Fibroblast of pulmonary artery (primary cell): ENCODE data around the gene TMEM184B.
A peak's percentile ranks its signal among the peaks of the same experiment; 100 is the strongest.

Experiments used
- DNase-seq: peaks from one replicate; pipeline ENCODE4 v3.0.0-alpha.2; 2010; ENCODE audit warnings: low read depth
- H3K4me3 ChIP-seq: replicated peaks from 2 replicates; pipeline ENCODE4 v1.5.1; 2011; ENCODE audit warnings: low read depth, mild to moderate bottlenecking, control low read depth, low read length, moderate library complexity
- TF ChIP-seq, protein P1 (sequence below): IDR thresholded peaks from 2 replicates; pipeline ENCODE4 v1.5.1; 2011; ENCODE audit warnings: mild to moderate bottlenecking, control low read depth, low read length, inconsistent platforms; ENCODE audit errors: missing control alignments

Gene TMEM184B

DNA sequence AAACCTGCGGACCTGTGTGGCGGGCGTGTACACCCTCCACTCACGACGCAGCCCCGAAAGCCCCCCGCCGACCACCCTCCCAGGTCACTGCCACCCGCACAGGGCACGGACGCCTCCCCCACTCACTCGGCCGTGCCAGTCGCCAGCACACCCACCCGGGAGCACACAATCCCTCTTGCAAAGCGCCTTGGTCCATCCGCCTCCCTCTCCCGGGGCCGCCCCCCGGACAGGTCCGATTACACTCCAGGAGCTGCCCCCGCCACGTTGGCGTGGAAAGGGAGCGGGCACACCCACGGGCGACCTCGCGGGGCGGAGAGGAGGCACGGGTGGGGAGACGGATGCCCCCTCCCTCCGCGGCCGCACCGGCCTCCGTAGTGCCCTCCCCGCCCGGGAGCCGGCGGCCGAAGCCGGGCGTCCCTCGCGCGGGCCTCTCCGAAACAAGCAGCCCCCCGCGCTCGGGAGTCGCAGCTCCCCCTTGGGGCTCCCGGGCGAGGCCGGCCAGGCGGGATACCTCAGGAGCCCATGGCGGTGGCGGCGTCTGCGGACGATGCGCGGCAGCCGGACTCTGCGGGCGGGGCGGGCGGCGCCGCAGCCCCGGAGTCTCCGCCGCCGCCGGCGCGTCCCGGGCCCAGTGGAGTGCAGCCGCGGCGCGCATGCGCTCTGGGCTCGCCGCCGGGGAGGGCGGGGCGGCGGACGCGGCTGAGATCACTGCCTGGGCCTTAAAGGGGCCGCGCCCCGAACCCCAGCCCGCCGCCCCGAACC, at the start of gene TMEM184B:
TSS of gene TMEM184B (minus strand) at position 638 of the 762 bp plus-strand sequence. CDS start 25,049 bp downstream, outside the sequence.
- peak; percentile 73 for DNase-seq
- TF ChIP-seq, protein P1, sequence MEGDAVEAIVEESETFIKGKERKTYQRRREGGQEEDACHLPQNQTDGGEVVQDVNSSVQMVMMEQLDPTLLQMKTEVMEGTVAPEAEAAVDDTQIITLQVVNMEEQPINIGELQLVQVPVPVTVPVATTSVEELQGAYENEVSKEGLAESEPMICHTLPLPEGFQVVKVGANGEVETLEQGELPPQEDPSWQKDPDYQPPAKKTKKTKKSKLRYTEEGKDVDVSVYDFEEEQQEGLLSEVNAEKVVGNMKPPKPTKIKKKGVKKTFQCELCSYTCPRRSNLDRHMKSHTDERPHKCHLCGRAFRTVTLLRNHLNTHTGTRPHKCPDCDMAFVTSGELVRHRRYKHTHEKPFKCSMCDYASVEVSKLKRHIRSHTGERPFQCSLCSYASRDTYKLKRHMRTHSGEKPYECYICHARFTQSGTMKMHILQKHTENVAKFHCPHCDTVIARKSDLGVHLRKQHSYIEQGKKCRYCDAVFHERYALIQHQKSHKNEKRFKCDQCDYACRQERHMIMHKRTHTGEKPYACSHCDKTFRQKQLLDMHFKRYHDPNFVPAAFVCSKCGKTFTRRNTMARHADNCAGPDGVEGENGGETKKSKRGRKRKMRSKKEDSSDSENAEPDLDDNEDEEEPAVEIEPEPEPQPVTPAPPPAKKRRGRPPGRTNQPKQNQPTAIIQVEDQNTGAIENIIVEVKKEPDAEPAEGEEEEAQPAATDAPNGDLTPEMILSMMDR, result no peak
- H3K4me3 ChIP-seq, result peak within 1 kb of the TSS; percentile 89

DNA sequence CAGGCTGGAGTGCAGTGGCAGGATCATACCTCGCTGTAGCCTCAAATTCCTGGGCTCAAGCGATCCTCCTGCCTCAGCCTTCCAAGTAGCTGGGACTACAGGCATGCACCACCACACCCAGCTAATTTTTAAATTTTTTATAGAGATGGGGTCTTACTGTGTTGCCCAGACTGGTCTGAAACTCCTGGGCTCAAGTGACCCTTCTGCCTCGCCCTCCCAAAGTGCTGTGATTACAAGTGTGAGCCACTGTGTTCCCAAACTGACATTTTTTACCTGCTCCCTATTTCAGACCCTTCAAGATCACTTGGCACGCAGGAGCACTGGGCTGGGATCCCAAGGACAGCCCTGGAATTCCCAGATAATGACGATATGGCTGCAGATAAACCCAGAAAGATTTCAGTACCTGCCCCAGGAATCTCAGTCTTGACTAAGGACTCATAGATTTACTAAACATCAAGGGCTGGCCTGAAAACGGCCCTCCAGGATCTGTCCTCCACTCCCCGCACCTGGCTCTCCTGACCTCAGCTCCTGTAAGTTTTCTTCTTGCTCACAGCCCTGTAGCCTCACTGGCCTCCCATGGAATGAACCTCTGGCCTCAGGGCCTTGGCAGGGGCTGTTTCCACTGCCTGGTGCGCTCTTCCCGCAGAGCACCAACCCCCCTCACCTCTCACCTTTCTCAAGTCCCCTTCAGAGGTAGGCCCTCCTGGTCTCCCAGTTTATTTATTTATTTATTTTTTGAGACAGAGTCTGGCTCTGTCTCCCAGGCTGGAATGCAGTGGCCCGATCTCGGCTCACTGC, 48.0 kb upstream of the TMEM184B start:
- H3K4me3 ChIP-seq, result no peak overlapping the region
- DNase-seq, result no peak
- TF ChIP-seq, protein P1, result no peak

DNA sequence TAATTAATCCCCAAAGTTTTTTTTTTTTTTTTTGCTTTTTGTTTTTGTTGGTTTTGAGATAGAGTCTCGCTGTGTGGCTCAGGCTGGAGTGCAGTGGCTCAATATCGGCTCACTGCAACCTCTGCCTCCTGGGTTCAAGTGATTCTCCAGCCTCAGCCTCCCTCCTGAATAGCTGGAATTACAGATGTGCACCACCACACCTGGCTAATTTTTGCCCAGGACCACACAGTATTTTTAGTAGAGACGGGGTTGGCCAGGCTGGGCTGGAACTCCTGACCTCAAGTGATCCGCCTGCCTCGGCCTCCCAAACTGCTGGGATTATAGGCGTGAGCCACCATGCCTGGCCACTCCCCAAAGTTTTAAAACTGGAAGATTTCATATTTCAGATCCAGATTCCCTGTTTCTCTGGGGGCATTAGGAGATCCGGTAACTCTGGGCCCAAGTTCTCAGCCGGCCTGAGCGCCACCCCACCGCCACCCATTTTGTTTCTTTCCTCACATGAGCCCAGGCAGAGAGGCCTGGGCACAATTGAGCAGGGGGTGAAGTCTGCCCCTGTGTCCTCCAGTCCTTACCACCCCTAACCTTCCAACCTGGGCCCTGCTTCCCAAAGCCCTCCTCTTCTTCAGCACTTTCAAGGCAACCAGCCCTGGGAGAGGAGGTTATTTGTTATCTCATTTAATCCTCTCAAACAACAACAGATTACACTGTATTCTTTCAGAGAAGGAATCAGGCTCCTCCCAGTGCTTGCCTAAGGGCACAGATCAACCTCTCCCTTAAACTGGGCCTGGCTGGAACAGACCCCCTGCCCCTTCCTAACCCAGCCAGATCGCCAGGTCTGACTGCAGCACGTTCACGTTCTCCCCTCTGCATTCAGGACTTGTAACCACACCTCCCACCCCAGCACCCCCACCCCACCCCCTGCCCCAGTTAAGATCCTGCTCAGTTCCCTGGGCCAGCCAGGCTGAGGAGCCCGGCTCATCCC, 46.3 kb upstream of the TMEM184B start:
- no peak overlapping the region for H3K4me3 ChIP-seq
- TF ChIP-seq, protein P1, result no peak
- no peak for DNase-seq

DNA sequence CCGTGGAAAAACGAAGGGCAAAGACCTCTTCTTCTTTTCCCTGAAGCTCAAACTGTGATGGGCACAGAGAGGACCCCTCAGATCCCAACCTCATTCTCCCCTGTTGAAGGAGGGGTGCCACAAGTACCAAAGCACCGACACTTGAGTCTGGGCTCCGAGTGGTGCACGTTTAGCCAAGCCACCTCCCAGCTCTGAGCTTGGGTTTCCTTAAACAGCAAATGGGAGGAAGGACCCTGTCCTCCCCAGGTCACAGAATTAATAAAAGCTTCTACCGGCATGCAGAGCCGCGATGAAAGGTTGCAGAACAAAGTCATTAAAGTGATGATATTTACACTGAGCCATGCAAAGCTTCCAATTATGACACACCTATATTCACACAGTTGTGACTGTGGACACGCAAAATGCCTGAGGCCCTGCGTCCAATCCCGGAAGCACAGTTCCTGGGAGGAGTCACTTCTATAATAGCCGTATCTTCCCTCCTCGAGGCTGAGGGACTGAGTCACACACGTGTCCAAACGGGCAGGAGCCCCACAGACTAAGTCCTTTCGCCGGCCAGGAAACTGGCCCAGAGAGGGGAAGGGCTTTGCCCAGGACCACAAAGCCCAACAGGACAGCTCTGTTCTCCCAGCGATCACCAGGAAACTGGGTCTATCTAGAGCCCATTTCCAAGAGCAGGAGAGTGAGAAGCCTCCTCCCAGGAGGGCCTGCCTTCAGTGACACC, 45.3 kb upstream of the TMEM184B start:
- TF ChIP-seq, protein P1, result no peak
- peak; percentile 91 for DNase-seq
- peak overlapping the region; percentile 49 for H3K4me3 ChIP-seq

DNA sequence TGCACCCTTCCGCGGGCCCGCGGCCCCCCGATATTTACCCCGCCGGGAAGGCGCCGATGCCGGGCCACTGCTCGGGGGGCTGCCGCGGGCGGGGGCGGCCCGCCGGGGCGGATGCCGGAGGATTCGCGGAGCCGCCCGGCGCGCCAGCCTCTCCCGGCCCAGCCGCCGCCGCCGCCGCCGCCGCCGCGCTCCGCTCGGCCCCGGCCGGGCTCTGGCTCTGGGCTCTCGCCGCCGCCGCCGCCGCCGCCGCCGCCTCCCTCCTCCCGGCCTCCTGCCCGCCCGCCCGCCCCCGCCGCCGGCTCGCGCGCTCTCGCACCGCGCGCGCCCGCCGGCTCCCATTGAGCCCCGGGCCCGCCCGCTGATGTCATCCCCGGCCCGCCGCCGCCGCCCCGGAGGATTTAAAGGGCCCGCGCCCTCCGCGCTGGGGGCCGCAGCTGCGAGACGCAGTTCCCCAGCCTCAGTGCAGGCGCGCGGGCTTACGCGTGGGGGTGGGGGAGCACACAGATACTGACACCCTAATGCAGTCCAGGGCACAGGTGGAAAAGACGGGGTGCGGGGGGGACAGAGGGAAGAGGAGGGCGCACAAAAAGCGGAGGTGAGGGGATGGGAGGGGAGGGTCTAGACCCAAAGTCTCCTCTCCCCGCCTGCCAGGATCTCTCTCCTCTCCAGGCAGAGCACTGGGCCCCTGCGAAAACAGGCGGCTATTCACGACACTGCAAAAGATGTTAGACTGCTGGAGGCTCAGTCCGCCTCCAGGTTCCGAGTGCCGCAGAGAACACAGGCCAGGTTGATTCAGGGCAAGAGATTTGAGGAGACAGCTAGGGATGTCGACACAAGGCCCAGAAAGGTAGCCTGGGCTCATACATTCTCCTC, 44.5 kb upstream of the TMEM184B start, which contains the start of gene CSNK1E:
TSS of gene CSNK1E (minus strand) at position 312 of the 873 bp plus-strand sequence. CDS start 3,276 bp downstream, outside the sequence.
- H3K4me3 ChIP-seq, result peak within 1 kb of the TSS; percentile 63
- TF ChIP-seq, protein P1, result no peak
- DNase-seq, result no peak
